ENCODE measurements around the gene SMIM5. TPM values are rescaled to one million over a fixed set of nuclear protein-coding genes. Genes with fewer than 3 reads are reported as not detected.

Gene SMIM5
- total and polyA plus RNA-seq, 2 experiments from 2014 or later: 0.60 to 0.89 TPM

DNA sequence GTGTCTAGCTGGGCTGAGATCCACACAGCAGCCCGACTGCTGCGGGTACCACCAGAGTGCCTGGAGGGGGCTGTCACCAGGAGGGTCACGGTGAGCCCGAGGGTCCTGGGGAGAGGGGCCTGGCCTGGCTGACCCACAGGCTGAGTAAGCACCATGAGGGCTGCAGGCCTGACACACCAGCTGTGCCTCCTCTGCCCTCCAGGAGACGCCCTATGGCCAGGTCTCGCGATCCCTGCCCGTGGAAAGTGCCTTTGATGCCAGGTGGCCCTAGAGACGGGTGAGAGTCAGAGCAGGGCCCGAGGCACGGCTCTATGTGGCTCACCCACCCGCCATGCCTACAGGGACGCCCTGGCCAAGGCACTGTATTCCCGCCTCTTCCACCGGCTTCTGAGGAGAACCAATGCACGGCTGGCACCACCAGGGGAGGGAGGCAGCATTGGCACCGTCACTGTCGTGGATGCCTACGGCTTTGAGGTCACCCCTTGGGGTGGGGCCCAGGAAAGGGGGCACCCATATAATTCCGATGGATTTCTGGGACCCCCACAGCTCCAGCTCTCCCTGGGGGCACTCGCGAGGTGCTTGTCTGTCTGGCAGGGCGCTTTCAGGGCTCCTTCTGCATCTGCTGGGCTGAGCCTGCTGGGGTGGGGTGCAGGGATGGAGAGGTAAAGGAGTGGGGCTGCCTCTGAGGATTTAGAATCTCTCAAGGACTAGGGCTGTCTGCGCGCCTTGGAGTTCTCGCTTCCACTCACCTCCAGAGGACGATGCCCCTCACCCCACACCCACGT lies 38.5 kb upstream of the SMIM5 start:
- no peaks in the 10 kb centered on the region for H3K36me3 ChIP-seq
- H3K4me1 ChIP-seq (ENCODE audit: low read depth): no peaks in the 10 kb centered on the region
- no peak for TF ChIP-seq CTCF (IDR thresholded peaks at IDR 0.05; ENCODE audit: low read depth, low read length)
- H3K27ac ChIP-seq: no peak overlapping the region
- H3K4me3 ChIP-seq: no peak overlapping the region
- no peaks in the 10 kb centered on the region for H3K9me3 ChIP-seq (ENCODE audit: low read depth)
- DNase-seq (ENCODE audit: low read depth in 1 of 2, low spot score in 1 of 2): no peak
- H3K27me3 ChIP-seq: no peaks in the 10 kb centered on the region

GRCh38 chr17:75595284-75595919 lies 37.8 kb upstream of the SMIM5 start:
- no peak for DNase-seq (ENCODE audit: low read depth in 1 of 2, low spot score in 1 of 2)
- Histone ChIP-seq H3K27me3 (no peaks in the 10 kb centered on the region), H3K4me1 (ENCODE audit: low read depth) (no peaks in the 10 kb centered on the region), H3K4me3 (no peak overlapping the region), H3K36me3 (no peaks in the 10 kb centered on the region), H3K27ac (no peak overlapping the region), H3K9me3 (ENCODE audit: low read depth) (no peaks in the 10 kb centered on the region)
- TF ChIP-seq CTCF (IDR thresholded peaks at IDR 0.05; ENCODE audit: low read depth, low read length): no peak

DNA sequence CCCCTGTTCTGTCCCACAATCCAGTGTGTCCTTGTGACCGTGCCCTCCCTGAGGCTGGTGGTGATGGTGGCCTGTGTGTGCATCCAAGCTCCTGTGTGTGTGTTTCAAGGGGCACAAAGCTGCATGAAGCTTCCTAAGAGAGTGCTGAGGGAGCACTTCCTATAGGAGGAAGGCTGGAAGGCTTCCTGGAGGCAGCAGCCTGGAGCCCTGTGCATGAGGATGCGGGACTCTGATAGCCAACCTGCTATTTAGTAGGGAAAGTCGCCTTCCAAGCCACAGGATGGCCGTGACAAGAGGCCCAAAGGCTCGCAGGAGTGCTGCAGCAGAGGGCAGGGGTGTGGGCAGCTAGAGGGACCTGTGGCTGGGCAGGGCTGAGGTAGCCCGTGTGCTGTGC lies 37.3 kb upstream of the SMIM5 start:
- H3K27ac ChIP-seq: no peak overlapping the region
- H3K4me3 ChIP-seq: no peak overlapping the region
- no peaks in the 10 kb centered on the region for H3K27me3 ChIP-seq
- no peaks in the 10 kb centered on the region for H3K9me3 ChIP-seq (ENCODE audit: low read depth)
- H3K36me3 ChIP-seq: no peaks in the 10 kb centered on the region
- no peak for TF ChIP-seq CTCF (IDR thresholded peaks at IDR 0.05; ENCODE audit: low read depth, low read length)
- no peaks in the 10 kb centered on the region for H3K4me1 ChIP-seq (ENCODE audit: low read depth)
- no peak for DNase-seq (ENCODE audit: low read depth in 1 of 2, low spot score in 1 of 2)

GRCh38 chr17:75596320-75597087 lies 36.7 kb upstream of the SMIM5 start:
- no peak for DNase-seq (ENCODE audit: low read depth in 1 of 2, low spot score in 1 of 2)
- Histone ChIP-seq H3K27ac (no peak overlapping the region), H3K27me3 (no peaks in the 10 kb centered on the region), H3K9me3 (ENCODE audit: low read depth) (no peaks in the 10 kb centered on the region), H3K4me1 (ENCODE audit: low read depth) (no peaks in the 10 kb centered on the region), H3K36me3 (no peaks in the 10 kb centered on the region), H3K4me3 (no peak overlapping the region)
- no peak for TF ChIP-seq CTCF (IDR thresholded peaks at IDR 0.05; ENCODE audit: low read depth, low read length)

DNA sequence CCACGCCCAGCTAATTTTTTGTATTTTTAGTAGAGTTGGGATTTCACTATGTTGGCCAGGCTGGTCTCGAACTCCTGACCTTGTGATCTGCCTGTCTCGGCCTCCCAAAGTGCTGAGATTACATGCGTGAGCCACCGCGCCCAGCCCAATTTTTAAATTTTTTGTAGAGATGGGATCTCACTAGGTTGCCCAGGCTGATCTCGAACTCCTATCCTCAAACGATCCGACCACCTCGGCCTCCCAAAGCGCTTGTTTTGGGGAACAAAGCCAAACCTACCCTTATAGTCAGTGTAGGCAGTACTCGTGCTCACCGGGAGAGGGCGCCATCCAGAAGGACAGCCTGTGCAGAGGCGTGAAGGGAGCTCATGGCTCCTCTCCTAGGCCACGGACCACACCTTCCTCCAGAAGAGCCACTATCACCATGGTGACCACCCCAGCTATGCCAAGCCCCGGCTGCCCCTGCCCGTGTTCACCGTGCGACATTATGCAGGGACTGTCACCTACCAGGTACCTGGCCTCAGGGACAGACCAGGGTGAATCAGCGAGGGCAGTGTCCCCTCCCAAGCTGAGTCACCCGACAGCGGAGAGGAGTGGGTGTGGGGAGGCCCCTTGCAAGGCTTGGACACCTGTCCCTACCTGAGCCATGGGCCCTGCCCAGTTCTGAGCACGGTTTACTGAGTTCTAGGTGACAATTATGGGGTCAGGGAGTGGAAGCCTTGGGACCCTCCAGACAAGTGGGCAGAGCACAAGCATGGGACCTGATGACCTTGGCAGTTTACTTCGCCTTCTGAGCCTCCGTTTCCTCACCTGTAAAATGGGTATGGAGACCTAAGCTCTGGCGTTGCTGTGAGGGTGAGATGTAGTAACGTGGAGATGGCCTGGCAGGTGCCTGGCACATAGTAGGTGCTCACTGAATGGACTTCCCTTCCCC lies 31.9 kb upstream of the SMIM5 start:
- Histone ChIP-seq H3K36me3 (no peaks in the 10 kb centered on the region), H3K4me1 (ENCODE audit: low read depth) (no peaks in the 10 kb centered on the region), H3K4me3 (no peak overlapping the region), H3K27ac (no peak overlapping the region), H3K9me3 (ENCODE audit: low read depth) (no peaks in the 10 kb centered on the region), H3K27me3 (no peaks in the 10 kb centered on the region)
- DNase-seq (ENCODE audit: low read depth in 1 of 2, low spot score in 1 of 2): peak; percentile 53 to 67
- peak; percentile 77 for TF ChIP-seq CTCF (IDR thresholded peaks at IDR 0.05; ENCODE audit: low read depth, low read length)

Data from cardiac muscle cell (in vitro differentiated cells and primary cell).